Kidney epithelial cell (primary cell): ENCODE data around the gene CHRM4. TPM values are rescaled to one million over a fixed set of nuclear protein-coding genes. Genes with fewer than 3 reads are reported as not detected.

Experiments
- DNase-seq: peaks from one replicate; pipeline ENCODE4 v3.0.0-alpha.2; 2010; ENCODE audit warnings: low read depth
- H3K27me3 ChIP-seq: 2 replicates; pipeline ENCODE4 v1.6.0; 2011; ENCODE audit warnings: low read length; ENCODE audit not compliant: control insufficient read depth, insufficient read depth
- H3K36me3 ChIP-seq: 2 replicates; pipeline ENCODE4 v1.5.1; 2011; ENCODE audit warnings: low read length; ENCODE audit not compliant: control insufficient read depth, insufficient read depth
- H3K4me3 ChIP-seq: 2 replicates; pipeline ENCODE4 v1.5.1; 2011; ENCODE audit warnings: low read depth, mild to moderate bottlenecking, control low read depth, low read length
- CTCF ChIP-seq: IDR thresholded peaks from 2 replicates; pipeline ENCODE4 v1.5.1; 2011; ENCODE audit warnings: mild to moderate bottlenecking, moderate library complexity, low read length, control low read depth, inconsistent platforms; ENCODE audit not compliant: insufficient read depth, poor library complexity, severe bottlenecking
- total RNA-seq: library from RNA; depleted of rRNA; stranded (reverse); fragments of >200 nt; gene quantifications from 2 replicates; pipeline ENCODE4 v1.2.3, GENCODE V29; 2015

Gene CHRM4
- total RNA-seq, 1 donor from 2014 or later: 0.29 TPM

- H3K27me3 ChIP-seq: peaks cover 59% of the 10 kb centered on the region
- H3K4me3 ChIP-seq: no peak overlapping the region
These were observed 1.0 kb downstream of the CHRM4 start for GRCh38 chr11:46390331-46391171.

GRCh38 chr11:46389450-46390330, 1.9 kb downstream of the CHRM4 start:
- Histone ChIP-seq H3K27me3 (peaks cover 59% of the 10 kb centered on the region), H3K4me3 (peak overlapping the region; percentile 28), H3K36me3 (no peaks in the 10 kb centered on the region)
- DNase-seq: no peak
- peak; percentile 82 for TF ChIP-seq CTCF

More at GRCh38 chr11:46390331-46391171, 1.0 kb downstream of the CHRM4 start:
- TF ChIP-seq CTCF: no peak
- H3K36me3 ChIP-seq: no peaks in the 10 kb centered on the region
- DNase-seq: no peak

GRCh38 chr11:46388619-46389449, 2.7 kb downstream of the CHRM4 start:
- DNase-seq: no peak
- no peak overlapping the region for H3K4me3 ChIP-seq
- H3K36me3 ChIP-seq: no peaks in the 10 kb centered on the region
- no peak for TF ChIP-seq CTCF
- peaks cover 59% of the 10 kb centered on the region for H3K27me3 ChIP-seq

- no peak overlapping the region for H3K4me3 ChIP-seq
- no peak for TF ChIP-seq CTCF
- H3K36me3 ChIP-seq: no peaks in the 10 kb centered on the region
- DNase-seq: no peak
- H3K27me3 ChIP-seq: peaks cover 56% of the 10 kb centered on the region
These were observed 3.5 kb downstream of the CHRM4 start for GRCh38 chr11:46387919-46388618.

GRCh38 chr11:46387456-46387855, 4.1 kb downstream of the CHRM4 start:
- H3K36me3 ChIP-seq: no peaks in the 10 kb centered on the region
- no peak for DNase-seq
- TF ChIP-seq CTCF: no peak
- H3K27me3 ChIP-seq: peaks cover 52% of the 10 kb centered on the region
- no peak overlapping the region for H3K4me3 ChIP-seq
